ENCODE measurements around the gene CDC42BPB. TPM values are rescaled to one million over a fixed set of nuclear protein-coding genes. Genes with fewer than 3 reads are reported as not detected.
A peak's percentile ranks its signal among the peaks of the same experiment; 100 is the strongest.

The CDC42BPB gene
- total and polyA plus RNA-seq, 11 donors, result 31.1 to 124 (median 68.9) TPM

DNA sequence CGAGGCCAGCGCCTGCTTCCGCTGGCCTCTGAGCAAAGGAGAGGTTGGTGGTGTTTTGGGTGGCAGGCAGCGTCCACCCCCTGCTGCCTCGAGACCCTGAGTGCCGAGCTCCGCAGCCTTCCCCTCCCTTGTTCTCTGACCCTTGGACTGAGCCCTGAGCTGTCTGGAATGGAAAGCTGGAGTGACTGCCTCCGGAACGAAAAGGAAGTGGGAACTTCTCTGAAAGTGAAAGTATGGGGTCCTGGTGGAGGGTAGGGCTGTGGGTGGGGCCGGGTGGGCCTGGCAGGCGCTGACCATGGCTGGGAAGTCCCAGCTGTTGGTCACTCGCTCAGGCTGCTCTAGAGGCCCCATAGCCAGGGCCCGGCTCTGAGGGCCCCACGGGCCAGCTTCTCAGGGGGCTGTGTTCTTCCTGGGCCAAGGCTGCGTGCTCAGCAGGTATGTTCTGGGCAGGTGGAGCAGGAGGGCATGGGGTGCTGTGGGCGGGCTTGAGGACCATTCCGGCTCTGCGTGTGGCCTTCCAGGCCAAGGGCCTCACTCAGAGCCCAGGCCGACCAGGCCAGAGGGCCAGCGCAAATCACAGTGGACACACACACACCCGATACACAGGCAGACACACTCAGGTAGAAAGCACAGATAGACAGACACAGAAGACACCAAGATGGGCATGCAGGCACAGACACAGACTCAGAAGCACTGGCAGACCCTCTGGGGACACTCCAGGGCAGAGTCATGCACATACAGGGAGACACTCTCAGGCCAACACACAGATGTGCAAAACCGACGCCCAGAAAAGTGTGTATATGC is 37.3 kb upstream of the CDC42BPB start, which contains the start of gene EXOC3L4:
Gene EXOC3L4, plus strand, starts transcription at position 320 of the 804 bp plus-strand sequence. CDS start 5,495 bp downstream, outside the sequence.
- H3K4me1 ChIP-seq, result peaks cover 0 to 32% (median 6%) of the 10 kb centered on the region in 12 donors
- peaks cover 0 to 25% (median 5%) of the 10 kb centered on the region in 9 donors for H3K27me3 ChIP-seq
- peak within 1 kb of the TSS in 9 of 12 donors; percentile 7 to 44 (median 28) for H3K4me3 ChIP-seq
- no peaks in the 10 kb centered on the region for H3K36me3 ChIP-seq
- DNase-seq (peak in 1 of 5 donors; percentile 50), ATAC-seq (peak in 2 of 4 donors; percentile 38 to 47)
- 63 to 88% (median 72%) methylated on average over 17 to 23 of the region's 23 CpGs for WGBS, 4 donors
- peak within 1 kb of the TSS in 10 of 12 donors; percentile 33 to 74 (median 57) for H3K27ac ChIP-seq
- H3K9me3 ChIP-seq, result no peaks in the 10 kb centered on the region
- intact Hi-C loops (cut with DNase I), result loop anchor here in 3 of 10 donors (5.0 to 10.0 kb wide), 2 partner anchors 88 to 400 kb away; no protein-coding TSS in a partner anchor
- TF ChIP-seq, protein P1, sequence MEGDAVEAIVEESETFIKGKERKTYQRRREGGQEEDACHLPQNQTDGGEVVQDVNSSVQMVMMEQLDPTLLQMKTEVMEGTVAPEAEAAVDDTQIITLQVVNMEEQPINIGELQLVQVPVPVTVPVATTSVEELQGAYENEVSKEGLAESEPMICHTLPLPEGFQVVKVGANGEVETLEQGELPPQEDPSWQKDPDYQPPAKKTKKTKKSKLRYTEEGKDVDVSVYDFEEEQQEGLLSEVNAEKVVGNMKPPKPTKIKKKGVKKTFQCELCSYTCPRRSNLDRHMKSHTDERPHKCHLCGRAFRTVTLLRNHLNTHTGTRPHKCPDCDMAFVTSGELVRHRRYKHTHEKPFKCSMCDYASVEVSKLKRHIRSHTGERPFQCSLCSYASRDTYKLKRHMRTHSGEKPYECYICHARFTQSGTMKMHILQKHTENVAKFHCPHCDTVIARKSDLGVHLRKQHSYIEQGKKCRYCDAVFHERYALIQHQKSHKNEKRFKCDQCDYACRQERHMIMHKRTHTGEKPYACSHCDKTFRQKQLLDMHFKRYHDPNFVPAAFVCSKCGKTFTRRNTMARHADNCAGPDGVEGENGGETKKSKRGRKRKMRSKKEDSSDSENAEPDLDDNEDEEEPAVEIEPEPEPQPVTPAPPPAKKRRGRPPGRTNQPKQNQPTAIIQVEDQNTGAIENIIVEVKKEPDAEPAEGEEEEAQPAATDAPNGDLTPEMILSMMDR (IDR thresholded peaks at IDR 0.05), result no peak
- TF ChIP-seq POLR2A (IDR thresholded peaks at IDR 0.05), result no peak

- Histone ChIP-seq H3K4me1 (peaks cover 0 to 32% (median 6%) of the 10 kb centered on the region in 12 donors), H3K36me3 (no peaks in the 10 kb centered on the region), H3K9me3 (no peaks in the 10 kb centered on the region), H3K27me3 (peaks cover 0 to 19% (median 0%) of the 10 kb centered on the region in 9 donors), H3K27ac (peak overlapping the region in 9 of 12 donors; percentile 42 to 74 (median 61)), H3K4me3 (peak overlapping the region in 8 of 12 donors; percentile 12 to 44 (median 28))
- WGBS, 4 donors, result 72 to 86% (median 79%) methylated on average over 11 to 13 of the region's 13 CpGs
- ATAC-seq, result no peak
- peak in 1 of 5 donors; percentile 25 for DNase-seq
- TF ChIP-seq POLR2A (IDR thresholded peaks at IDR 0.05), result no peak
- TF ChIP-seq, protein P1 (IDR thresholded peaks at IDR 0.05), result no peak
- intact Hi-C loops (cut with DNase I), result loop anchor here in 3 of 10 donors (5.0 to 10.0 kb wide), 2 partner anchors 88 to 399 kb away; no protein-coding TSS in a partner anchor
Measured at GRCh38 chr14:103093856-103094405, 36.6 kb upstream of the CDC42BPB start.

DNA sequence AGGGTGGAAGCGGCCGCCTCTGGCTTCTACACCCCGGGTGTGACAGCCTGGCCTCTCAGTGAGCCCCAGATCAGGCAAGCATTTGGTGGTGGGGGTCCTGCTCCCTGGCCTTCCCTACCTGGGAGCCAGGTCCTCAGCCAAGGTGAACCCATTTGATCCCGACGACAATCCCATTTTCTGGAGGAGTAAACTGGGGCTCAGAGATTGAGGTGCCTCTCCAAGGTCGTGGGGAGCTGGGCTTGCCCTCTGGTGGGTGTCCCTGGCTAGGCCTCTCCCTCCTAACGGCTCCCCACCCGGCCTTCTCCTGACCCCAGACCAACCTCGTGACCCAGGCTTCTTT is 34.5 kb upstream of the CDC42BPB start:
- DNase-seq, result peak in 1 of 5 donors; percentile 14
- no peak for ATAC-seq
- Histone ChIP-seq H3K36me3 (no peaks in the 10 kb centered on the region), H3K9me3 (no peaks in the 10 kb centered on the region), H3K4me1 (peaks cover 0 to 32% (median 6%) of the 10 kb centered on the region in 12 donors), H3K27ac (peak overlapping the region in 3 of 12 donors; percentile 2 to 30 (median 14)), H3K27me3 (peaks cover 0 to 19% (median 0%) of the 10 kb centered on the region in 9 donors), H3K4me3 (peak overlapping the region; percentile 23 to 62 (median 52))
- 53 to 73% (median 59%) methylated on average over 4 to 9 of the region's 9 CpGs for WGBS, 4 donors
- intact Hi-C loops (cut with DNase I), result loop anchor here in 3 of 10 donors (5.0 to 10.0 kb wide), 2 partner anchors 90 to 397 kb away; no protein-coding TSS in a partner anchor
- TF ChIP-seq, protein P1 (IDR thresholded peaks at IDR 0.05), result peak in 2 of 12 donors; percentile 0 to 4
- no peak for TF ChIP-seq POLR2A (IDR thresholded peaks at IDR 0.05)
